ENCODE data around the gene FBXO44.
"Not testable (repeated sequence)": the region's sequence is repeated elsewhere in the genome, so short reads cannot be mapped to it uniquely, and the experiment has no call there.

FBXO44 gene, protein sequence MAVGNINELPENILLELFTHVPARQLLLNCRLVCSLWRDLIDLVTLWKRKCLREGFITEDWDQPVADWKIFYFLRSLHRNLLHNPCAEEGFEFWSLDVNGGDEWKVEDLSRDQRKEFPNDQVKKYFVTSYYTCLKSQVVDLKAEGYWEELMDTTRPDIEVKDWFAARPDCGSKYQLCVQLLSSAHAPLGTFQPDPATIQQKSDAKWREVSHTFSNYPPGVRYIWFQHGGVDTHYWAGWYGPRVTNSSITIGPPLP

DNA sequence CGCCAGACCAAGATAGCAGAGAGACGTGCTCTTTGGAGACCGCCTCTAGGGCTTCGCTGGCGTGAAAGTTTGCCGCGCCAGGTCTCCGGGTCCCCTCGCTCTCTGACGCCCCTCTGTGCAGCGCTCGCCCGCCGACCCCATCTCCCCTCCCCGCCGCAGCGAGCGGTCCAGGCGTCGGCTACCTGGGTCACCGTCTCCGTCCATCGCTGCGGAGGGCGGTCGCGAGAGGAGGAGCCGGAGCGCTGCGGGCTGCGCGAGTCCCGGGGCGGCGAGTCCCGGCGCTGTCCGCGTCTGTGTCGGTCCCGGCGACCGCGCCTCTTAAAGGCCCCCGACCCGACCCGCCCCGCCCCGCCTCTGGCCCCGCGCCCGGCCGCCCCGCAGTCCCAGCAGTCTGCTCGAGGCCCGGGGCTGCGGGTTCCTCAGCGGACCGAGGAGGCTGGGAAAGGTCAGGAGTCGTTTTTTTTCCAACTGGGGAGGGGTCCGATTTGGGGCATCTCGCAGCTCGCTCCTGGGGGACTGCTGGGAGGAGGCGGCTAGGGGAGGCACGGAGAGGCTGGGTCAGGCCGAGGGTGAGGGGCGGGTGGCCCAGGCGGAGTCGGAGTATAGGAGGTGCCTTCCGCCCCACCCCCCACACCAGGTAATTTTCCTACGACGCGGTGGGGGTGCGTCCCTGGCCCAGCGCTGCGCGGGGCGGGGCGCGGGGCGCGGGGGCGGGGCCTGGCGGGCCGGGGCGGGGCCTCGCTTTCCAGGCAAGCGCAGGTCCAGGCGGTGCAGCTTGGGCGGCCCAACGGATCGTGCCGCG lies at the start of gene FBXO44, which contains the start of gene FBXO2:
FBXO44 (plus strand) TSS at position 741 of the 802 bp plus-strand sequence. CDS start 959 bp downstream, outside the sequence.
FBXO2 (minus strand) TSS at position 293 of the 802 bp plus-strand sequence; CDS start at position 204, 89 bp downstream.
- peak; percentile 70 for DNase-seq

DNA sequence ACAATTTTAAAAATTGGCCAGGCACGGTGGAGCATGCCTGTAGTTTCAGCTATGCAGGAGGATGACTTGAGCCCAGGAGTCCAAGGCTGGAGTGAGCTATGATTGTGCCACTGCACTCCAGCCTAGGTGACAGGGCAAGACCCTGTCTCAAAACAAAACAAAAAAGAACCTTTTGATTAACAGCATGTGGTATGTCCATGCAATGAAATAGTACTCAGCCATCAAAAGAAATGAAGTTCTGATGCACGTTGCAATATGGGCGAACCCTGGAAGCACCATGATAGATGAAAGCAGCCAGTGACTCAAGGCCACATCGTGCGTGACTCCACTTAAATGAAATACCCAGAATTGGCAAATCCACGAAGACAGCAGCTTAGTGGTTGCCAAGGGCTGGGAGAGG lies 47.9 kb upstream of the FBXO44 start:
- DNase-seq, result no peak

DNA sequence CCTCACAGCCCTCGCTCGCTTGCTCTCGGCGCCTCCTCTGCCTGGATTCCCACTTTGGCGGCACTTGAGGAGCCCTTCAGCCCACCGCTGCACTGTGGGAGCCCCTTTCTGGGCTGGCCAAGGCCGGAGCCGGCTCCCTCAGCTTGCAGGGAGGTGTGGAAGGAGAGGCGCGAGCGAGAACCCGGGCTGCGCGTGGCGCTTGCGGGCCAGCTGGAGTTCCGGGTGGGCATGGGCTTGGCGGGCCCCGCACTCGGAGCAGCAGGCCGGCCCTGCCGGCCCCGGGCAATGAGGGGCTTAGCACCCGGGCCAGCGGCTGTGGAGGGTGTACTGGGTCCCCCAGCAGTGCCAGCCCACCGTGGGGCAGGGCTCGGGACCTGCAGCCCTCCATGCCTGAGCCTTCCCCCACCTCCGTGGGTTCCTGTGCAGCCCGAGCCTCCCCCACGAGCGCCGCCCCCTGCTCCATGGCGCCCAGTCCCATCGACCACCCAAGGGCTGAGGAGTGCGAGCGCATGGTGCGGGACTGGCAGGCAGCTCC lies 46.0 kb upstream of the FBXO44 start:
- DNase-seq, result not testable (repeated sequence)

DNA sequence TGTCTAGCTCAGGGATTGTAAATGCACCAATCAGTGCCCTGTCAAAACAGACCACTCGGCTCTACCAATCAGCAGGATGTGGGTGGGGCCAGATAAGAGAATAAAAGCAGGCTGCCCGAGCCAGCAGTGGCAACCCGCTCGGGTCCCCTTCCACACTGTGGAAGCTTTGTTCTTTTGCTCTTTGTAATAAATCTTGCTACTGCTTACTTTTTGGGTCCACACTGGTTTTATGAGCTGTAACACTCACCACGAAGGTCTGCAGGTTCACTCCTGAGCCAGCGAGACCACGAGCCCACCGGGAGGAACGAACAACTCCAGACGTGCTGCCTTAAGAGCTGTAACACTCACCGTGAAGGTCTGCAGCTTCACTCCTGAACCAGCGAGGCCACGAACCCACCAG lies 45.3 kb upstream of the FBXO44 start:
- DNase-seq, result not testable (repeated sequence)

DNA sequence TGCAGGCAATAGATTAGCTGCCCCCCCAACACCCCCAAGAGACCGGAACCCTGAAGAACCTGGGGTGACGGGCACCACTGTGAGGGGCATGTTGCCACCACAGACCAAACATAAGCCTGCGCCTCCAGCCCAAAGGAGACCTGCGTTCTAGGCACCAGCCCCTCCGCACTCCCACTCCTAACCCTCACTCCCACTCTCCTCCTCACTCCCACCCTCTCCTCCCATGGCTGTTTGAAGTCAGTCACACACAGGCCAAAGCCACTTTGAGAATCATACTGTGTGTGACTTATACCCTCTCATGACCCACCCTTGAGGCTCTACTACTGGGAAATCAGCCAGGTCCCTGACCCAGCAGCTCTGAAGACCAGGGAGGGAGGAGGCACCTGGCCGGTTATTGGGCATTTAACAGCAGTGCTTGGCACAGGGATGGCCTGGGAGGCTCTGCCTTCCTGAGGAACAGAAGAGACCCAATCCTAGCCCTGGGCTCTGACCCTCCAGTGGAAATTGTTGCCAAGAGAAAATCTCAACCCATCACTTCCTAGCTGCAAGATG lies 44.0 kb upstream of the FBXO44 start:
- DNase-seq, result no peak

DNA sequence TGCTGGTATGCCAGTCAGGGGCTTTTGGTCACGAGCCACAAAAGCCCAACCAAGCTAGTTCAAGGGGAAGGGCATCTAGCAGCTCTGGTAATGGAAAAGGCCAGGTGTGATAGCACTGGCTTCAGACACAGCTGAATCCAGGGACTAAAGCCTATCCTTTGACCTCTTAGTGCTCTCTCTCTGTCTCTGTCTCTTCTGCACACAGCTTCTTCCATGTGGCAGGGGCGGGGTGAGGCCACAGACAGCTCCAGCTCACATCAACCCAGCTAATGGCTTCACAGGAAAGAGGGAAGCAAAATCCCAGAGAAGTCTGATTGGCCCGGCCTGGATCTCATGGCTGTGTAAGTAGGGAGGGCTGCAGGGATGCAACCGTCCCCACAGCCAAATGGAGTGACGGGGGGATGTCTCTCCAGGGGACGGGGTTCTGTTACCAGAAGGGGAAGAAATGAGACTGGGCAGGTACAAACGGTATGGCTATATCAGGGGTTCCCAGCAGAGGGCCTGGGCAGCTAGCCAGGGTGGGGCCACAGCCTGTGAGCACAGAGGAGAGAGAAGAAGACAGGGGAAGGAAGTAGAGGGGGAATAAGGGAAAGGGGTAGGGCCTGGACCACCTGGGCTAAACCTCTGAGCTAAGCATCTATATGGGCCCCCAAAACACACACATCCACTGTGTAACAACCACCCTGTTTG lies 42.9 kb upstream of the FBXO44 start:
- DNase-seq, result no peak

DNA sequence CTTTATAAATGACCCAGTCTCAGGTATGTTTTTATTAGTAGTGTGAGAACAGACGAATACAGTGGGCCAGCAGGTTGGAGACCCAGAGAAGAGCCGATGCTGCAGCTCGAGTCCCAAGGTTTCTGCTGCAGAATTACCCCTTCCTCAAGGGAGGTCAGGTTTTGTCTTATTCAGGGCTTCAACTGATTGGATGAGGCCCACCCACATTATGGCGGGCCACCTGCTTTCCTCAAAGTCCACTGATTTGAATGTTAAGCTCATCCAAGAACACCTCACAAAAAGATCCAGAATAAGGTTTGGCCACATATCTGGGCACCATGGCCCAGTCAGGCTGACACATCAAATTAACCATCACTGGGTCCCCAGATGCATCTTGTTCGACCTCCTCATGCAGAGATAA lies 41.3 kb upstream of the FBXO44 start:
- DNase-seq, result no peak

DNA sequence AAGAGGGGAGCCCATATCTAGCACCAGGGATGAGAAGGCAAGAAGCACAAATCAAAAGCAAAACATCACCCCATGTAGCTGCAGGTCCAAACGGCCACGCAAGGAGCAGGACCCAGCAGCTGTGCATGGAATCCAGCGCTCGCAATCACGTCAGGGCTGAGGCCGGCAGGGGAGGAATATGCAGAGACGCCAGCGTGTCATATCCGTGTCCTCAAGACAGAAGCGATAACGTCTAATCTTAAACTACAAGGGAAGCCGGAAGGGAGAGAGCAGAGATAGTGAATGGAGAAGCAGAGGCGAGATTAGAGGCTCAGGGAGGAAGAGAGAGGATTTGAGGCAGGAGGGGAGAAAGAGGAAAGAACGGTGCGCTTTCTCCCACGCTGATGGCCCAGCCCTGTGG lies 39.6 kb upstream of the FBXO44 start:
- no peak for DNase-seq

DNA sequence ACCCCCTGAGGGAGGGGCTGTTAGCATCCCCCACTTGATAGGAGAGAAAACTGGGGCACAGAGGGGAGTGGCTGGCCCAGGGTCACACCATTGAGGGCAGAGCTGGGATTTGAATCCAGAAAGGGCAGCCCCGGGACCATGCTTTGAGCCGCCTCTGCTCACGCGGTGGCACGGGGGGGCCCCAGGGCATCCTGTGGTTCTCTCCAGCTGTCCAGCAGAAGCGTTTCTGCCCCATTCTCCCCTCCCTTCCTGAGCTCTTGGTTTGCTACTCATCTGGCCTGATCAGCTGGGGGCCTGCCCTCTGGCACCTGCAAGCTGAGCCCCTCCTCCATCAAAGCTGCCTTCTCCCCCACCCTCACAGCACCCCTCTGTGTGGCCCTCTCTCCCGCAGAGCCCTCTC lies 37.9 kb upstream of the FBXO44 start:
- no peak for DNase-seq

DNA sequence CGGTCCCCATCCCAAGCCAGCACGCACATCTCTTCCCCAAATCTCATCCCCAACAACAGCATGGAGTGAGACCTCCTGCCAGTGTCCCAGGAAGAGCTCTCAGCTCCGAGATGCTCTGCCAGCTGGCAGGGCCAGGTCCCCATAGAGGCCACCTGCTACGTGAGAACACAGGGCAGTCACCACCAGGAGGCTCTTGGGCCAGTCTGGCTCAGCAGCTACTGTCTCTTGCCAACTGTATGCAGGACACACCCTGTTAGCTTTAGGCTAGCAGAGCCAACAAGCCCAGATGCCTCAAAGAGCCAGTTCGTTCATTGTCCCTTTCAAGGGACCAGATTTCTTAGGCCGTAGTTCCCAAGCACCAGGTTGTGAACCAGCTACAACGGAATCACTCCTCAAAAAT lies 37.4 kb upstream of the FBXO44 start:
- no peak for DNase-seq

DNA sequence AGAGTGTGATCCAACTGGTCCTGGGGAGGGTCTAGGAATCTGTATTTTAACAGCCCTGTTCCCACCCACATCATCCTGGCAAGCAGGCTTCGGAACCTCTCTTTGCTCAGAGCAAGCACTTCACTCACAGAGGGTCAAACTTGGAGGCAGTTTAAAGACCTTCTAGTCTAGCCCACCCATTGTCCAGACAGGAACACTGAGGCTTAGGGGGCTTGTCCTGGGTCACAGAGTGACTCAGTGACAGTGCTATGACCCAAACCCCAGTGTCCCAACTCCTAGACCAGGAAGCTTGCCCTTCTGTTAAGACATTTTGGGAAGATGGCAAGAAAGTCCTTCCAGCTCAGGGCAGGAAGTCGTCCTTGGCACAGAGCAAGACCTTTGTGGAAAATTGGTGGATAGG lies 36.9 kb upstream of the FBXO44 start:
- no peak for DNase-seq

DNA sequence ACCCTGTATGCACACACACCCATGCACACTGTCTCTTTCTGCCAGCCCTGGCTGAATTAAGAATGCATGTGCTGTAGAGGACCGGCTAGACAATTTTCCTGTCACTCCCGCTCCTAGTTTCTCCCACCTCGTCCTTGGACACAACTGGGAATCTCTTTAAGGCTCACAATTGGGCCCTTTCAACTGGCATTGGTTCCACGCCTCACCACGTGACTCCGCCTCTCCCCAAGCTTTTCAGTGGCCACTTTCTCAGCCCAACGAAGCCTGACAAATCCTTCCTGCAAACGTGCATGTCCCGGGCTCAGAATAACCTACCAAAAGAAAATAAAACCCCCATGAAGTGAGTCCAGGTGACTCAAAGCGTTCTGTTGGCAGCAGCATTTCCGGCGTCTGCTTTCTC lies 34.3 kb upstream of the FBXO44 start:
- DNase-seq, result no peak

DNA sequence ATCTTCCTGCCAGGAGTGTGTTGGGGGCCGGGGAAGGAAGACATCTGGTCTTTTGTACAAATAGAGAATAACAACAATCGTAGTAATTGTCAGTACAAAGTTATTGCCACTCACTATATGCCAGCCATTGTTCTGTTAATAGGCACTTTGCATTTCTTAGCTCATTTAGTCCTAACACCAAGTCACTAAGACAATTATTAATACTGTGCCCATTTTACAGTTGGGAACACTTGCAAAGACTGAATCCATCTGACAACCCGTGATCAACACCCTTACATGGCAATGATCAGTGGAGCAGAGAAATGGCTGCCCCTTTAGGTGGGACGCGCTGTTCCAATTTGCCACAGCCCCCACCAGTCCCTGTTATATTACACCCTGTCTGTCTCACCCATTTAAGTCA lies 33.8 kb upstream of the FBXO44 start:
- no peak for DNase-seq

DNA sequence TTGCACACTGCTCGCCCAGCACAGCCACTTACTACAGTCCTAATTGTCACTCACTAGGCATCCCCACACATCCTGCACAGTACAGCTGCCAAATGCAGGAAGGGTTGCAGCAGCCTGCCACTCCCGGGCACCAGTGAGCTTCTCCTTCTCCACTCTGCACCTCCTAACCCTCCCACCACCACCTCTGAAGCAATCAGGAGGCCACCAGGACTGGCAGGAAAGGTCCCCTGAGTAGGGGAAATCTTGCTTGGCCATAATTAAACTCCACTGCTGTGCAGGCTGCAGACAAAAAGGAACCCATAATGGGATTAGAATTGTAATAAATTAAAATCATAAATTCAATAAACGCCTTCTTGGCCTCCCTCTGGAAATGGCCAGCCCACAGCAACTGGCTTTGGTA lies 32.3 kb upstream of the FBXO44 start:
- no peak for DNase-seq

DNA sequence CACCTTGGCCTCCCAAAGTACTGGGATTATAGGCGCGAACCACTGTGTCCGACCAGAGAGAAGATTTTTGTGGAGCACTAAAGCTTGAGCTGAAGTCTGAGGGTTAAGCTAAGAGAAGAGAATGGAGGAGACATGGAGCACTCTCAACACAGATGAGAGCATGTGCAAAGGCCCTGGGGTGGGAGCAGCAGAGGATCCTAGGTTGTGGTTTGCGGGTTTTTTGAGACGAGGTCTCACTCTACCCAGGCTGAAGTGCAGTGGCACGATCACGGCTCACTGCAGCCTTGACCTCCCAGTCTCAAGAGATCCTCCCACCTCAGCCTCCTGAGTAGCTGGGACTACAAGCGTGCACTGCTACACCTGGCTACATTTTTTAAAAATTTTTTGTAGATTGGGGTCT lies 31.0 kb upstream of the FBXO44 start:
- DNase-seq, result no peak

DNA sequence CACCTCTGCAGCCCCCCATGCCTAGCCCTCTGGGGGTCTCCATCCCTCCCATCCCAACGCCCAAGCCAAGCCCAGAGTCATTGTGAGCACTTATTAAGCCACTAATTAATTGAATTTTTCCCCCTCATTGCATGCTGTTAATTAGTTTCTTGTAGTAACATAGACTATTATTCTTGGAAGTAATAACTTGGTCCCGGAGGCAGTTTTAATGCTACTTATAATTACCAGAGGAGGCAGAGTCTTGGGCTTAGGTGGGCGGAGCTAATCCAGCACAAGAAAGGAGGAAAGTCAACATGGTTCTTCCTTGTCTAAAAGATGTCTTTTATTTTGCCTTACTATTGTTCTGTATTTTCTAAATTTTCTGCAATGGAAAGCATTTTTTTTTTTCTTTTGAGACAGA lies 28.1 kb upstream of the FBXO44 start:
- no peak for DNase-seq

DNA sequence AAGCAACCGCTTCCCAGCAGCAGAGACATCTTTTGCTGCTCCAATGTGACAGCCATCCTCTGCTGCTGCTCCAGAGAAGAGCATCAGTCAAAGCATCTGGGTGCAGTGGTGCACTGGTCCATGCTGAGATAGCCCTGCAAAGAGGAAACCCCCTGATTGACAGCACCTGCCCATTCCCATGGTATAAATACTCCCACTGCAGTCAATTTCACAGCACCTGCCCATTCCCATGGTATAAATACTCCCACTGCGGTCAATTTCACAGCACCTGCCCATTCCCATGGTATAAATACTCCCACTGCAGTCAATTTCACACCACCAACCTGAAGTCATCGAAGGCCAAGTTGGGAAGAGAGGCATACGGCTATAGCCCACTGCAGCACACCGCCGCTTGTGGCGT lies 25.9 kb upstream of the FBXO44 start:
- DNase-seq, result no peak

DNA sequence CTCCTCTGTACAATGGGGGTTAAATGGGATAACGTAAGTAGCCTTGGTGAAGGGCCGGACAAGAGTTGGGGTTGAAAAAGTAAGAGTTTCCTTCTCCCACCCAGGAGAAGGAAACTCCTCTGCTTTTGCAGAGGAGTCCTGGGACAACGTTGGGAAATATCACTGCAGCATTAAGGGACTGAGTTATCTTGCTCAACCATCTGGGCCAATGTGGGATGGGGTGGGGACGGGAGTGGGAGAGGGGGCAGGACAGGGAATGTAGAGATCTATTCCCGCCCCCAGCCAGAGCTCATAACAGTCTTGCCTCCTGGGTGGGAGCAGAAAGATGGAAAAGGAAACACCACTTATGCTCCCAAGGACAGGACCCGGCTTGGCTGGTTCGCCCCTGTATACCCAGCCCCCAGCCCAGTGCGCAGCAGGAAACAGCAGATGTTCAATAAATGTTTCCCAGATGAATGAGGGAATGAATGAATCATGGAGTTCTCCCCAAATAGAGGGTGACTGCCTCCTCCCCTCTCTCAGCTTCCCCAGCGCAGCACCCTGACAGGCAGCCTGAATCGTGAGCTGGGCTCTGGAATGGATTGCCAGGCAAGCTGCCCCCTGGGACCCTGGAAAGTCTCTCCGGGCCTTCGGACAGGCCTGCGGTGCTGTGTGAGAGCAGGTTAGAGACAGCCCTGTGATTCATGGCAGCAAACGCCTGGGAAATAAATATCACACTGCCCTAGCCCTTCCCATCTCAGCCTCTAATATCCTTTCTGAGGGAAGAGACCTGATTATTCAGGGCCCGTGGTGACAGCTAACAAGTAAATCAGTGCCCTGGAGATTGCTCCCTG lies 25.3 kb upstream of the FBXO44 start:
- no peak for DNase-seq

DNA sequence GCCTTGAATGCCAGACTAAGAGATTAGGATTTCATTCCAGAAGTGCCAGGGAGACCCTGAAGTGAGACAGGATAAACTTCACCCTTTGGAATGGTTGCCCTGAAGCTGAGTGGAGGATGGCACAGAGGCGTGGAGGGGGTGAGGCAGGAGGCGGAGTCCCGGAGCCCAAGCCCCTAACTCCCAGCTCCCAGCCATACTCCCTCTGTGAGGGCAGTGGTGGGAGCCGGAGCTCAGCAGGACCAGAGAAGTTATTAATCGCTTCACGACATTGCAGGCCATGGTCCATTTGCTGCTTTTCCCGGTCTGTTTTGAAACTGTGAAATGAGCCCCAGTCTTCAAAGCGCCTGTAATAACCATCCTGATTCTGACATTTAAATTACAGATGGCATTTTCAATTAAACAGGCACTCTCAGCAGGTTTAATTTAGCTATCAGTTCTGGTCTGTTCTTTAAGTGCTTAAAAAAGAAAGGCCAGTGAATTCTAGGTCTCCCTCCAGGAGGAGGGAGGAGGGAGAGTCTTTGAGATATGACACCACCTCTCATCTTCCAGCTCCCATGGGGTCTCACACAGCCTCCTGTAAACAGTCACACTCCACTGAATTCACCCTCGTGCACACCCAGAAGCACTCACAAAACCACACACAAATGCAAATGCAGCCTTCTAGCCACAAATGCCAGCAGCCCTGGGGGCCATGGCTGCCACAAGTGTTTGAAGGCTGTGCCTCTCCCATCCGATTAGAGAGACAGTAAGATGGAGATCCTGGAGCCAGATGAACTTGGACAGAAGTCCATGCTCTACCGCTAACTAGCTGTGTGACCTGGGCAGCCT lies 20.1 kb upstream of the FBXO44 start:
- DNase-seq, result no peak

DNA sequence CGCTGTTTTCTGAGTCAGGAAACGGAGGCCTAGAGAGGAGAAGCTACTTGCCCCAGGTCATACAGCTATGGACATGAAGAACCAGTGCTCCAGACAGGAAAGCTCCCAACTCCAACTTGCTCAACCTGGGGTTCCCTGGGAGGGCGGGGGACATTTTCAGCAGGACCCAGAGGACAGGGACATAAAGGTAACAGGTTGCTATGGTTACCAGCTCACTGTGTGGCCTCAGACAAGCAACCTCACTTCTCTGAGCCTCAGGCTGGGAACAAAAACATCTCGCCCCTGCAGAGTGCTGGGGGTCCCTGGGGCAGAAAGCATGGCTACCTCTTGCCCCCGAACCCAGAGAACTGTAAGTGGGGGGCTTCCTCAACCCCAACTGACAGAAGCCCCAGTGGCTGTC lies 16.6 kb upstream of the FBXO44 start:
- DNase-seq, result no peak

DNA sequence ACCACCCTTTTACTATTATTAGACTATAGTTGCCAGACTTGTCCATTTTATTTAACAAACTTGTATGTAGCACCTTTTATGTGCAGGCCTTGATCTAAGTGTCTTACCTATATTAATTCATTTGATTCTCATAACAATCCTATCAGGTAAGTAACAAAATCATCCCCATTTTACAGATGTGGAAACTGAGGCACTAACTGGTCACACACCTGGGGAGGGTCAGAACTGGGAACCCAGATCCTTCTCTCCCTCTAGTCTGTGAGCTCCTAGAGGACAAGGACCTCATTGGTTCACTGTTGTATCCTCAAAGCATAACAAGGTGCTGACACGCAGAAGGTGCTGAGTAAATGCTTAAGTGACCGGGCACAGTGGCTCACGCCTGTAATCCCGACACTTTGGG lies 15.3 kb upstream of the FBXO44 start:
- no peak for DNase-seq

All from CD4-positive, alpha-beta T cell treated with Interleukin-21 for 1 hour (primary cell).